ENCODE data around the gene TNFSF13.
A peak's percentile ranks its signal among the peaks of the same experiment; 100 is the strongest.

The TNFSF13 gene

GRCh38 chr17:7587420-7588151, 29.0 kb downstream of the TNFSF13 start:
- H3K4me3 ChIP-seq (ENCODE audit: low read length), result peak overlapping the region; percentile 18
- DNase-seq (ENCODE audit: low read depth), result peak; percentile 96
- TF ChIP-seq, protein P1, sequence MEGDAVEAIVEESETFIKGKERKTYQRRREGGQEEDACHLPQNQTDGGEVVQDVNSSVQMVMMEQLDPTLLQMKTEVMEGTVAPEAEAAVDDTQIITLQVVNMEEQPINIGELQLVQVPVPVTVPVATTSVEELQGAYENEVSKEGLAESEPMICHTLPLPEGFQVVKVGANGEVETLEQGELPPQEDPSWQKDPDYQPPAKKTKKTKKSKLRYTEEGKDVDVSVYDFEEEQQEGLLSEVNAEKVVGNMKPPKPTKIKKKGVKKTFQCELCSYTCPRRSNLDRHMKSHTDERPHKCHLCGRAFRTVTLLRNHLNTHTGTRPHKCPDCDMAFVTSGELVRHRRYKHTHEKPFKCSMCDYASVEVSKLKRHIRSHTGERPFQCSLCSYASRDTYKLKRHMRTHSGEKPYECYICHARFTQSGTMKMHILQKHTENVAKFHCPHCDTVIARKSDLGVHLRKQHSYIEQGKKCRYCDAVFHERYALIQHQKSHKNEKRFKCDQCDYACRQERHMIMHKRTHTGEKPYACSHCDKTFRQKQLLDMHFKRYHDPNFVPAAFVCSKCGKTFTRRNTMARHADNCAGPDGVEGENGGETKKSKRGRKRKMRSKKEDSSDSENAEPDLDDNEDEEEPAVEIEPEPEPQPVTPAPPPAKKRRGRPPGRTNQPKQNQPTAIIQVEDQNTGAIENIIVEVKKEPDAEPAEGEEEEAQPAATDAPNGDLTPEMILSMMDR (conservative IDR thresholded peaks at IDR 0.05; ENCODE audit: low read length), result peak; percentile 40

DNA sequence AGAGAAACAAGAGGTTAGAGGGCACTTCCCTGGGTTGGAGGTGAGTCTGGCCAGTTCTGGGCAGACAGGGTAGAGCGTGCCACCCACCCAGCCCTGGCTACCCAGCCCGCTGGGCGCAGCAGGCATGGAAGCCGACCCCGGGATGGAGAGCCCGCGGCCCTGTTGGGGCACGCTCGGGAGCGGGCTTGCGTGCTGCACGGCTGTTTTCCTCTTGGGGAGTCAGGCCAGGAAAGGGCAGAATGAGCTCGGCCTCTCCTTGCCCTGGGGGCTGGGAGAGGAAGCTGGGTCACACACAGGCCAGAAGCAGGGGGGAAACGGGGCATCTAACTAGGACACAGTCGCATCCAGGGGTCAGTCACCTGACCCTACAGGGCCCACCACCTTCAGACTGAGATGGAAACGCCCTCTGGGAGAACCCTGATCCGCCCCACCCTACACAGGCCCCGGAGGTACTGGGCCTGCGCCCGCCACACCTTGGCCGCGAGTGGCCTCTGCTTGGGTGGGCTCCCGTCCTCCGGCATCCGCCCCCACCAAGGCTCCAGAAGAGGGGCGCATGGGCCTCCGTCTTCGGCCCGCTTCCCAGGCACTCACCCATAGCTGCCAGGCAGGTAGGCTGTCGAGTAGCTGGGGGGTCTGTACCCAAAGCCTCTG, 30.1 kb downstream of the TNFSF13 start:
- no peak for DNase-seq (ENCODE audit: low read depth)
- TF ChIP-seq, protein P1 (conservative IDR thresholded peaks at IDR 0.05; ENCODE audit: low read length), result no peak
- H3K4me3 ChIP-seq (ENCODE audit: low read length), result peak overlapping the region; percentile 17

DNA sequence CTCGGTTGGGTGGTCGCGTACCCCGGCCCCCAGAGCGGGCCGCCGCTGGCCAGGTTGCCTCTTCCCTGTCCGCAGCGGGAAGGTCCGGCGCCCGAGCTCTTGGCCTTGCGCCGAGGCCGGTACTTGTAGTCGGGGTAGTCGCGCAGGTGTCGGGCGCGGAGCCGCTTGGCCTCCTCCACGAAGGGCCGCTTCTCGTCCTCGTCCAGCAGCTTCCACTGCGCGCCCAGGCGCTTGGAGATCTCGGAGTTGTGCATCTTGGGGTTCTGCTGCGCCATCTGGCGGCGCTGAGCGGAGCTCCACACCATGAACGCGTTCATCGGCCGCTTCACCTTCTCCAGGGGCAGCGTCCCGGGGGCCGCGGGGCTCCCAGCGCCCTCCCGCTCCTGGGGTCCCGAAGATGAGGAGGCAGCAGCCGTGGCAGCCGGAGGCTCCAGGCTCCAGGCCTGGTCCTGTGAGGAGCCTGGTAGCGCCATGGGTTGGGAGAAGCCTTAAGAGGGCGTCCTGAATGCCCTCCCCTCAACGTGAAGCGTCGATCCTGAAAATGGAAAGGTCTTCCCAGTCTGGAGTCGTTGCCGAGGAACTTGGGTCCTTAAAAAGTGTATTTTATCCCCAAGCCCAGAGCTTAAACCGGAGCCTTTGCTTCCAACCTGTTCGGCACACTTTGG, 30.8 kb downstream of the TNFSF13 start:
- H3K4me3 ChIP-seq (ENCODE audit: low read length), result peak overlapping the region; percentile 17; the same call in 1 of the 2 replicates
- TF ChIP-seq, protein P1 (conservative IDR thresholded peaks at IDR 0.05; ENCODE audit: low read length), result peak; percentile 79
- DNase-seq (ENCODE audit: low read depth), result peak; percentile 83

DNA sequence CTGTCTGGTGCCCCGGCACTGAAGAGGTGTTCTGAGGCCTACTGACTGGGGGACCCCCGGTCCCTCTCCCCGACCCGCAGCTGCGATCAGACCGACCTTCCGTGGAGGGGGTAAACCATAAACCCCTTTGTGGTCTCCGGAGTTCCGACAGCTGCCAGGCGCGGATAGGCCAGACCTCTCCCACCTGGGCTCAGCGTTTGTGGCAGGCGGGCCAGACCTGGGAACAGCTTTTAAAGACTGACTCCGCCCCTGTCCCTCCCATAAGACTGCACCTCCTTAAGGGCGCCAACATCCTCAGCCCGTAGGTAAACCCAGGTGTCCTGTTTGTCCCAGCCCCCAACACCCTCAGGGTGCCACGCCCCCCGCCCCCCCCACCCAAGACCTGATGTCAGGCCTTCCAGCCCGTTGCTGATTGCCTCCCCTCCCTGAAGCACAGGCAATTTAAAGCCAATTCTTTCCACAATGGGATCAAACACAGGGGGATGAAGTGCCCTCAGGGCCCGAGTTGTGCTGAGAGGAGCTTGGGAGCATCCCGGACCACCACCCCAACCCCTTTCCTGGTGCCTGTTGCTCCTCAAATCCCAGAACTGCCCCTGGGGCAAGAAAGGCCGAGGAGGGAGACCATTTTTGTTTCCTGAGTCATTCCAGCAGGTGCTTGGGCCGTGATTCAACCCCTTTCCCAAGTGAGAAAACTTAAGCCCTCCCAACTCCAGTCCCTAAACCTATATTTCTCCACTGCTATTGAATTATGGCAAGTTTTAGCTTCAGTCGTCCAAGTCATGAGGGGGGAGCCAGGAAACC, 31.5 kb downstream of the TNFSF13 start, which contains the start of gene SOX15:
TSS of gene SOX15 (minus strand) at position 204 of the 801 bp plus-strand sequence. CDS start 418 bp downstream, outside the sequence.
- DNase-seq (ENCODE audit: low read depth), result no peak
- H3K4me3 ChIP-seq (ENCODE audit: low read length), result peak within 1 kb of the TSS; percentile 17; the same call in 1 of the 2 replicates
- TF ChIP-seq, protein P1 (conservative IDR thresholded peaks at IDR 0.05; ENCODE audit: low read length), result no peak

- DNase-seq (ENCODE audit: low read depth), result peak; percentile 36
- no peak overlapping the region for H3K4me3 ChIP-seq (ENCODE audit: low read length)
Measured at GRCh38 chr17:7590743-7591142, 32.2 kb downstream of the TNFSF13 start.

GRCh38 chr17:7591596-7591995, 33.0 kb downstream of the TNFSF13 start:
- no peak for DNase-seq (ENCODE audit: low read depth)
- TF ChIP-seq, protein P1 (conservative IDR thresholded peaks at IDR 0.05; ENCODE audit: low read length), result no peak
- H3K4me3 ChIP-seq (ENCODE audit: low read length), result no peak overlapping the region

More at GRCh38 chr17:7590743-7591142, 32.2 kb downstream of the TNFSF13 start:
- TF ChIP-seq, protein P1 (conservative IDR thresholded peaks at IDR 0.05; ENCODE audit: low read length), result no peak

All from AG10803 (cell line).